WTC11 (cell line): ENCODE measurements around the gene WNT10A.

Experiments
- FOXJ3 ChIP-seq: sonication (generic); formaldehyde crosslinking; IDR thresholded peaks from 2 replicates; pipeline ENCODE4 v1.9.0; 2021; ENCODE audit warnings: missing genetic modification reagents, mild to moderate bottlenecking, borderline replicate concordance
- TF ChIP-seq, protein P1 (sequence below): fragments of 200-600 bp; IDR thresholded peaks from 2 replicates; pipeline ENCODE4 v1.8.0; 2022; ENCODE audit warnings: antibody characterized with exemption

DNA sequence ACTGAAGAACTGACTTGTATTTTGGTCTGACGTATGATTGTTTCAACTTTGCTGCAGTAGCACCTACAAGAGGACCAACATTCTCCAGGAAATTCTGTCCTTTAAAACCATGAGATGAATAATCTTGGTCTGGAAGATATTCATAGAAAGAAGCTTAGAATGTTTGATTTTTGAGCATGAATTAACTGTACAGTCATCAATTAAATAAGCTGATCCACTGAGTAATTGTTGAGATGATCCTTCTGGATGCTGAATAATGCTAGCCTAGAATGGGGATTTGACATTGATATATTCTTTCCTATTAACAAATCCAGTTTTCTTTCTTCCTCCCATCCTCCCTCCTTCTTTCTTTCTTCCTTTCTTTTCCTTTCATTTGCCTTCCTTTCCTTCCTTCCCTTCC is 39.9 kb downstream of the WNT10A start:
- TF ChIP-seq, protein P1, sequence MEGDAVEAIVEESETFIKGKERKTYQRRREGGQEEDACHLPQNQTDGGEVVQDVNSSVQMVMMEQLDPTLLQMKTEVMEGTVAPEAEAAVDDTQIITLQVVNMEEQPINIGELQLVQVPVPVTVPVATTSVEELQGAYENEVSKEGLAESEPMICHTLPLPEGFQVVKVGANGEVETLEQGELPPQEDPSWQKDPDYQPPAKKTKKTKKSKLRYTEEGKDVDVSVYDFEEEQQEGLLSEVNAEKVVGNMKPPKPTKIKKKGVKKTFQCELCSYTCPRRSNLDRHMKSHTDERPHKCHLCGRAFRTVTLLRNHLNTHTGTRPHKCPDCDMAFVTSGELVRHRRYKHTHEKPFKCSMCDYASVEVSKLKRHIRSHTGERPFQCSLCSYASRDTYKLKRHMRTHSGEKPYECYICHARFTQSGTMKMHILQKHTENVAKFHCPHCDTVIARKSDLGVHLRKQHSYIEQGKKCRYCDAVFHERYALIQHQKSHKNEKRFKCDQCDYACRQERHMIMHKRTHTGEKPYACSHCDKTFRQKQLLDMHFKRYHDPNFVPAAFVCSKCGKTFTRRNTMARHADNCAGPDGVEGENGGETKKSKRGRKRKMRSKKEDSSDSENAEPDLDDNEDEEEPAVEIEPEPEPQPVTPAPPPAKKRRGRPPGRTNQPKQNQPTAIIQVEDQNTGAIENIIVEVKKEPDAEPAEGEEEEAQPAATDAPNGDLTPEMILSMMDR, result no peak
- no peak for TF ChIP-seq FOXJ3
